ENCODE measurements around the gene LMO3. TPM values are rescaled to one million over a fixed set of nuclear protein-coding genes. Genes with fewer than 3 reads are reported as not detected.

LMO3 gene
- polyA plus RNA-seq (ENCODE audit: insufficient read length): 2.1 TPM
- long read RNA-seq, donor 1, partial matches to known transcripts: 0 of 1 reads
- long read RNA-seq, donor 1, other reads (novel, unspliced or antisense): 0 of 1 reads
- long read RNA-seq, donor 2: 0 reads
- long read RNA-seq, donor 3: 0 reads
- long read RNA-seq, donor 4: 0 reads
- long read RNA-seq, donor 5: 0 reads
- long read RNA-seq, donor 6: 0 reads
- long read RNA-seq, donor 7, partial matches to known transcripts: 0 of 4 reads
- long read RNA-seq, donor 7, other reads (novel, unspliced or antisense): 0 of 4 reads
- long read RNA-seq, donor 8: 0 reads

GRCh38 chr12:16606117-16606200 lies at the start of gene LMO3:
Gene LMO3 (minus strand): TSS chr12:16606162. CDS start chr12:16600860, 5,302 bp downstream.
- no peak for DNase-seq

GRCh38 chr12:16636435-16637055 lies 30.6 kb upstream of the LMO3 start:
- DNase-seq: no peak

- no peak for DNase-seq
Measured at GRCh38 chr12:16634786-16635185, 28.8 kb upstream of the LMO3 start.

GRCh38 chr12:16626991-16627390 lies 21.0 kb upstream of the LMO3 start:
- no peak for DNase-seq

GRCh38 chr12:16622338-16622737 lies 16.4 kb upstream of the LMO3 start:
- no peak for DNase-seq

- DNase-seq: no peak
Measured at GRCh38 chr12:16619537-16619936, 13.6 kb upstream of the LMO3 start.

GRCh38 chr12:16618256-16618655 lies 12.3 kb upstream of the LMO3 start:
- DNase-seq: no peak

GRCh38 chr12:16613199-16613598 lies 7.2 kb upstream of the LMO3 start:
- no peak for DNase-seq

GRCh38 chr12:16612647-16613046 lies 6.7 kb upstream of the LMO3 start:
- DNase-seq: no peak

- DNase-seq: no peak
Measured at GRCh38 chr12:16611146-16611545, 5.2 kb upstream of the LMO3 start.

GRCh38 chr12:16610743-16611142 lies 4.8 kb upstream of the LMO3 start:
- no peak for DNase-seq

- DNase-seq: no peak
Measured at GRCh38 chr12:16610001-16610585, 4.1 kb upstream of the LMO3 start.

- DNase-seq: no peak
Measured at GRCh38 chr12:16608946-16609539, 3.1 kb upstream of the LMO3 start.

GRCh38 chr12:16607906-16608775 lies 2.2 kb upstream of the LMO3 start:
- no peak for DNase-seq

GRCh38 chr12:16606991-16607390 lies 1.0 kb upstream of the LMO3 start:
- no peak for DNase-seq

- peak; percentile 50 for DNase-seq
Measured at GRCh38 chr12:16606201-16606849, 363 bp upstream of the LMO3 start.

- peak; percentile 32 for DNase-seq
Measured at GRCh38 chr12:16605642-16606116, 283 bp downstream of the LMO3 start.

- DNase-seq: no peak
Measured at GRCh38 chr12:16604596-16605252, 1.2 kb downstream of the LMO3 start.

- DNase-seq: no peak
Measured at GRCh38 chr12:16603916-16604575, 1.9 kb downstream of the LMO3 start.

- no peak for DNase-seq
Measured at GRCh38 chr12:16603260-16603915, 2.6 kb downstream of the LMO3 start.
